ENCODE results near the gene ITGB2. TPM values are rescaled to one million over a fixed set of nuclear protein-coding genes. Genes with fewer than 3 reads are reported as not detected.

The ITGB2 gene
- total RNA-seq, 4 donors from 2014 or later = 32.7 to 87.3 (median 56.2) TPM

GRCh38 chr21:44918581-44919033 is 2.1 kb downstream of the ITGB2 start:
- H3K27me3 ChIP-seq = peaks cover 0 to 39% of the 10 kb centered on the region in 2 donors
- no peaks in the 10 kb centered on the region for H3K36me3 ChIP-seq
- 44 to 58% methylated on average over 9 to 11 of the region's 13 CpGs for WGBS, 2 donors
- H3K9me3 ChIP-seq = no peaks in the 10 kb centered on the region
- H3K27ac ChIP-seq = no peak overlapping the region
- TF ChIP-seq EP300 (IDR thresholded peaks at IDR 0.05) (no peak), CTCF (IDR thresholded peaks at IDR 0.05) (no peak), POLR2A (IDR thresholded peaks at IDR 0.05) (no peak)
- DNase-seq (ENCODE audit: low spot score in 2 of 2) = no peak
- H3K4me1 ChIP-seq = peaks cover 0 to 9% (median 1%) of the 10 kb centered on the region in 4 donors
- peak overlapping the region in 1 of 4 donors; percentile 6 for H3K4me3 ChIP-seq

DNA sequence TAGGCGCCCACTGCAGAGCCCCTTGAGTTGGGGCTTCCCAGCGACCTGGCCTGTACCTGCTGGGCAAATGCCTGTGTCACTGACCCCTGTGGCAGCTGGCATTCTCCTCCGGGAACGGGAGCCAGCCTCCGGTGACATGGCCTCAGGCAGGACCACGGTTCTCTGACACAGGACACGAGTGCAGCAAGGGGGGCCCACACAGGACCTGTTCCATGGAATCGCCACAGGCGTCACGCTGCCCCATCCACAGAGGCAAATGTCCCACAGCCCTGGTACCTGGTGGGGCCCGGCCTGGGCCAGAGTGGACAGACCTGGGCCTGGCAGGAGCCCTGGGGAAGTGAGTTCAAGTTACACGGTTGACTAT is 2.6 kb downstream of the ITGB2 start:
- Histone ChIP-seq H3K27ac (no peak overlapping the region), H3K27me3 (peaks cover 0 to 39% of the 10 kb centered on the region in 2 donors), H3K4me1 (peaks cover 0 to 14% (median 4%) of the 10 kb centered on the region in 4 donors), H3K9me3 (no peaks in the 10 kb centered on the region), H3K36me3 (no peaks in the 10 kb centered on the region), H3K4me3 (peak overlapping the region in 1 of 4 donors; percentile 6)
- TF ChIP-seq POLR2A (IDR thresholded peaks at IDR 0.05) (no peak), CTCF (IDR thresholded peaks at IDR 0.05) (no peak), EP300 (IDR thresholded peaks at IDR 0.05) (no peak)
- no peak for DNase-seq (ENCODE audit: low spot score in 2 of 2)
- 76 to 83% methylated on average over 6 to 9 of the region's 12 CpGs for WGBS, 2 donors

GRCh38 chr21:44917446-44918106 is 3.1 kb downstream of the ITGB2 start:
- H3K36me3 ChIP-seq = no peaks in the 10 kb centered on the region
- peaks cover 0 to 39% of the 10 kb centered on the region in 2 donors for H3K27me3 ChIP-seq
- WGBS, 2 donors = 74% methylated on average over 15 of the region's 15 CpGs
- no peaks in the 10 kb centered on the region for H3K9me3 ChIP-seq
- no peak for DNase-seq (ENCODE audit: low spot score in 2 of 2)
- no peak overlapping the region for H3K4me3 ChIP-seq
- H3K4me1 ChIP-seq = peaks cover 0 to 15% (median 4%) of the 10 kb centered on the region in 4 donors
- TF ChIP-seq CTCF (IDR thresholded peaks at IDR 0.05) = no peak
- TF ChIP-seq POLR2A (IDR thresholded peaks at IDR 0.05) = no peak
- no peak for TF ChIP-seq EP300 (IDR thresholded peaks at IDR 0.05)
- H3K27ac ChIP-seq = no peak overlapping the region

GRCh38 chr21:44916965-44917364 is 3.7 kb downstream of the ITGB2 start:
- Histone ChIP-seq H3K36me3 (no peaks in the 10 kb centered on the region), H3K4me3 (no peak overlapping the region), H3K27me3 (peaks cover 0 to 39% of the 10 kb centered on the region in 2 donors), H3K9me3 (no peaks in the 10 kb centered on the region), H3K27ac (no peak overlapping the region), H3K4me1 (peaks cover 0 to 20% (median 5%) of the 10 kb centered on the region in 4 donors)
- no peak for DNase-seq (ENCODE audit: low spot score in 2 of 2)
- TF ChIP-seq POLR2A (IDR thresholded peaks at IDR 0.05) (no peak), EP300 (IDR thresholded peaks at IDR 0.05) (no peak), CTCF (IDR thresholded peaks at IDR 0.05) (no peak)
- 57 to 62% methylated on average over 7 of the region's 7 CpGs for WGBS, 2 donors

GRCh38 chr21:44914176-44914874 is 6.4 kb downstream of the ITGB2 start:
- Histone ChIP-seq H3K9me3 (no peaks in the 10 kb centered on the region), H3K36me3 (no peaks in the 10 kb centered on the region), H3K27me3 (peaks cover 0 to 19% of the 10 kb centered on the region in 2 donors), H3K4me3 (no peak overlapping the region), H3K27ac (peak overlapping the region in 1 of 4 donors; percentile 12), H3K4me1 (peaks cover 0 to 28% (median 16%) of the 10 kb centered on the region in 4 donors)
- TF ChIP-seq EP300 (IDR thresholded peaks at IDR 0.05) = no peak
- no peak for TF ChIP-seq CTCF (IDR thresholded peaks at IDR 0.05)
- no peak for TF ChIP-seq POLR2A (IDR thresholded peaks at IDR 0.05)
- no peak for DNase-seq (ENCODE audit: low spot score in 2 of 2)
- WGBS, 2 donors = 67 to 85% methylated on average over 18 of the region's 18 CpGs

Data from tibial nerve (tissue), 4 donors.